Nephron (organoid): ENCODE data around the gene MBOAT2.

Experiments used
- H3K27ac Mint-ChIP-seq, 3 experiments: 2 replicates each; pipeline ENCODE4 v1.8.0; 2020; ENCODE audit warnings: mixed read lengths in 3 of 3, mild to moderate bottlenecking in 2 of 3, moderate library complexity in 1 of 3
- H3K27me3 Mint-ChIP-seq: 2 replicates; pipeline ENCODE4 v1.8.0; 2021; ENCODE audit warnings: low read depth, mild to moderate bottlenecking, moderate library complexity, mixed read lengths
- H3K36me3 Mint-ChIP-seq: 2 replicates; pipeline ENCODE4 v1.8.0; 2020; ENCODE audit warnings: low read depth, mixed read lengths
- H3K4me1 Mint-ChIP-seq: 2 replicates; pipeline ENCODE4 v1.8.0; 2020; ENCODE audit warnings: mixed read lengths
- H3K4me3 Mint-ChIP-seq, 3 experiments: 2 replicates each; pipeline ENCODE4 v1.8.0; 2020; ENCODE audit warnings: mild to moderate bottlenecking in 3 of 3, mixed read lengths in 3 of 3, moderate library complexity in 2 of 3
- H3K9me3 Mint-ChIP-seq: 2 replicates; pipeline ENCODE4 v1.8.0; 2020; ENCODE audit warnings: mixed read lengths
- CTCF ChIP-seq, 3 experiments: fragments of 200-600 bp; sonication (generic); IDR thresholded peaks; one replicate each; pipeline ENCODE4 v1.5.0; 2021; ENCODE audit warnings: antibody characterized with exemption in 3 of 3; ENCODE audit not compliant: unreplicated experiment in 3 of 3

Gene MBOAT2

GRCh38 chr2:8870441-8870840 is 133.0 kb downstream of the MBOAT2 start:
- no peak overlapping the region for H3K27ac Mint-ChIP-seq
- TF ChIP-seq CTCF (IDR thresholded peaks at IDR 0.05; ENCODE audit: unreplicated experiment in 3 of 3), result no peak
- H3K36me3 Mint-ChIP-seq, result peaks cover 18% of the 10 kb centered on the region
- no peaks in the 10 kb centered on the region for H3K4me1 Mint-ChIP-seq
- H3K9me3 Mint-ChIP-seq, result no peaks in the 10 kb centered on the region
- no peak overlapping the region for H3K4me3 Mint-ChIP-seq
- H3K27me3 Mint-ChIP-seq, result peaks cover 3% of the 10 kb centered on the region

- Mint-ChIP-seq H3K9me3 (no peaks in the 10 kb centered on the region), H3K4me3 (no peak overlapping the region), H3K27ac (no peak overlapping the region), H3K27me3 (peaks cover 3% of the 10 kb centered on the region), H3K4me1 (no peaks in the 10 kb centered on the region), H3K36me3 (peaks cover 36% of the 10 kb centered on the region)
- TF ChIP-seq CTCF (IDR thresholded peaks at IDR 0.05; ENCODE audit: unreplicated experiment in 3 of 3), result no peak
Observed at GRCh38 chr2:8867363-8867762, 136.1 kb downstream of the MBOAT2 start.

- peaks cover 3% of the 10 kb centered on the region for H3K4me1 Mint-ChIP-seq
- TF ChIP-seq CTCF (IDR thresholded peaks at IDR 0.05; ENCODE audit: unreplicated experiment in 3 of 3), result no peak
- H3K9me3 Mint-ChIP-seq, result no peaks in the 10 kb centered on the region
- no peak overlapping the region for H3K27ac Mint-ChIP-seq
- H3K36me3 Mint-ChIP-seq, result peaks cover 49% of the 10 kb centered on the region
- H3K4me3 Mint-ChIP-seq, result no peak overlapping the region
- H3K27me3 Mint-ChIP-seq, result no peaks in the 10 kb centered on the region
Observed at GRCh38 chr2:8863331-8863953, 140.0 kb downstream of the MBOAT2 start.

- no peaks in the 10 kb centered on the region for H3K9me3 Mint-ChIP-seq
- peaks cover 46% of the 10 kb centered on the region for H3K36me3 Mint-ChIP-seq
- no peak overlapping the region for H3K4me3 Mint-ChIP-seq
- H3K27me3 Mint-ChIP-seq, result no peaks in the 10 kb centered on the region
- TF ChIP-seq CTCF (IDR thresholded peaks at IDR 0.05; ENCODE audit: unreplicated experiment in 3 of 3), result no peak
- no peak overlapping the region for H3K27ac Mint-ChIP-seq
- H3K4me1 Mint-ChIP-seq, result peaks cover 12% of the 10 kb centered on the region
Observed at GRCh38 chr2:8862230-8862629, 141.3 kb downstream of the MBOAT2 start.

- Mint-ChIP-seq H3K36me3 (peaks cover 45% of the 10 kb centered on the region), H3K27ac (no peak overlapping the region), H3K9me3 (no peaks in the 10 kb centered on the region), H3K27me3 (no peaks in the 10 kb centered on the region), H3K4me3 (no peak overlapping the region), H3K4me1 (peaks cover 12% of the 10 kb centered on the region)
- TF ChIP-seq CTCF (IDR thresholded peaks at IDR 0.05; ENCODE audit: unreplicated experiment in 3 of 3), result no peak
Observed at GRCh38 chr2:8861797-8862196, 141.7 kb downstream of the MBOAT2 start.

- Mint-ChIP-seq H3K27me3 (no peaks in the 10 kb centered on the region), H3K9me3 (no peaks in the 10 kb centered on the region), H3K36me3 (peaks cover 45% of the 10 kb centered on the region), H3K4me1 (peaks cover 12% of the 10 kb centered on the region), H3K4me3 (no peak overlapping the region), H3K27ac (no peak overlapping the region)
- TF ChIP-seq CTCF (IDR thresholded peaks at IDR 0.05; ENCODE audit: unreplicated experiment in 3 of 3), result no peak
Observed at GRCh38 chr2:8860239-8860638, 143.2 kb downstream of the MBOAT2 start.
